GM18873 (cell line): ENCODE measurements around the gene AMY2B.
"Not testable (repeated sequence)": the region's sequence is repeated elsewhere in the genome, so short reads cannot be mapped to it uniquely, and the experiment has no call there.

Experiments
- ATAC-seq: cut with Tn5 transposase; IDR thresholded peaks from one replicate; pipeline ENCODE4 v1.9.1; 2021; ENCODE audit warnings: mild to moderate bottlenecking, moderate library complexity, moderate number of reproducible peaks; ENCODE audit not compliant: unreplicated experiment, low FRiP score

The AMY2B gene

DNA sequence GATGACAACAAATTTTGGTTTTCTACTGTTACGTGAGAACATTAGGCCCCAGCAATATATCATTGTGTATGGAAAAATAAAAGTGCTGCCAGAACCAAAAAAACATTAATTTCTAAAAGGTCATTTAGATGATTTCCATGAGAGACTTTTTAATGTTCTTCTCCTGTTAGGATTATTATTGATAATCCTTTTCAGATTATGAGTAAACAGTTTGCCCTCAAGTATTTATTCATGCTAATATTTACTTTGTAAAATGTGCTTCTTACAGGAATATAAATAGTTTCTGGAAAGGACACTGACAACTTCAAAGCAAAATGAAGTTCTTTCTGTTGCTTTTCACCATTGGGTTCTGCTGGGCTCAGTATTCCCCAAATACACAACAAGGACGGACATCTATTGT, at the start of gene AMY2B:
Gene AMY2B (plus strand): TSS at position 301 of the 400 bp plus-strand sequence. CDS start 14 bp downstream, at position 315.
- ATAC-seq: not testable (repeated sequence)

GRCh38 chr1:103523346-103523745, 48.0 kb upstream of the AMY2B start:
- ATAC-seq: no peak

DNA sequence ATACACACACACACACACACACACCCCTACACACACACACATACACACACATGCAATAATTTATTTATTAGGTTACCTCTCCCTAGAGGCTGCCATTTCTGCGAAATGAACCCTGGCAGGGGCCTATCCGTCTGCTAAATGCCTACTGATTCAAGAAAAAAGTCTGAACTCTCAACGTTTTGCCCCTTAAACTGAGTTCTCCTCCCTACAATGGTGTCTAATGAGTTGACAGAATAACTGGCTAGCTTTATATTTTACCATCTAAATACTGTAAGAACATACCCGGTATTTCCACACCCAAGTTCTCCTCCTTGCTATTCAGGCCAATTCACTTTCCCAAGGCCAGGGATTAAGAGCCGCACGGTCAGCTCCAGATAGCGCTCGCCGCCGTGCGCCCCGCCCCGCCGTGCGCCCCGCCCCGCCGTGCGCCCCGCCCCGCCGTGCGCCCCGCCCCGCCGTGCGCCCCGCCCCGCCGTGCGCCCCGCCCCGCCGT, 46.2 kb upstream of the AMY2B start:
- ATAC-seq: peak; percentile 38

- ATAC-seq: peak; percentile 79
Measured at GRCh38 chr1:103525607-103526507, 45.5 kb upstream of the AMY2B start, which contains the start of gene RNPC3. Gene RNPC3 (plus strand): TSS chr1:103525699. CDS start chr1:103526071, 372 bp downstream.

DNA sequence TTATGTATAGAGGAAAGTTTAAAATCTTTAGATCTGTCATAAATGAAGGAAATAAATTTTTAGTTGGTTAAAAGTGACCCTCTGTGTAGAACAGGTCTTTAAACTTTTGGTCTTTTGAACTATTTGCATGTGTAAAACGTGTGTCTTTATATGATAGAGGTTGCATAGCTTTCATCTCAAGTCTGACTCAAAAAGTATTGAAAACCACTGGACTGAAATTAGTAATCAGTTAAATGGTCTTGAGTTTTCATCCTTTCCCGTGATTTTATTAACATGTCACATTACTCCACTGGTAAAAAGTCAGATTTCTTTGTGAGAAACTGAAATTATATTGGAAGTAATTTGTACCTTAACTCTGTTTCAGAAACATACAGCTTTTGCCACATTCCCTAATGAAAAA, 44.1 kb upstream of the AMY2B start:
- no peak for ATAC-seq

- ATAC-seq: no peak
Measured at GRCh38 chr1:103529746-103530145, 41.6 kb upstream of the AMY2B start.

DNA sequence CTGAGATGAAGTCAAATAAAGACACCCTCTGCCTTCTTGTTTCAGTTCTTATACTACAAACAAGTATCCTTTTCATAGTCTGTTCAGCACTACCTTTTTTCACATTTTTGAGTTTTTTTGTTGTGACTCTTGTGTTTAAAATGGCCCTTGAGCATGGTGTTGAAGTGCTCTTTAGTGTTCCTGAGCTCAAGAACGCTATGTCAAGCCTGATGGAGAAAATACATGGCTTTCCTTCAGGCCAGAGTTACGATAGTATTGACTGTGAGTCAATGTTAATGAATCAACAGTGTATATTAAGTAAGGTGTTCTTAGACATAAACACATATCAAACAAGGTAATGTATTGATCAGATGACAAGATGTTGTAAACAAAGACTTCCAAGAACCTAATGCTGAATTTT, 33.2 kb upstream of the AMY2B start:
- ATAC-seq: no peak

GRCh38 chr1:103541431-103541830, 30.0 kb upstream of the AMY2B start:
- no peak for ATAC-seq

- no peak for ATAC-seq
Measured at GRCh38 chr1:103546496-103546895, 24.9 kb upstream of the AMY2B start.

GRCh38 chr1:103547840-103548239, 23.5 kb upstream of the AMY2B start:
- ATAC-seq: no peak

DNA sequence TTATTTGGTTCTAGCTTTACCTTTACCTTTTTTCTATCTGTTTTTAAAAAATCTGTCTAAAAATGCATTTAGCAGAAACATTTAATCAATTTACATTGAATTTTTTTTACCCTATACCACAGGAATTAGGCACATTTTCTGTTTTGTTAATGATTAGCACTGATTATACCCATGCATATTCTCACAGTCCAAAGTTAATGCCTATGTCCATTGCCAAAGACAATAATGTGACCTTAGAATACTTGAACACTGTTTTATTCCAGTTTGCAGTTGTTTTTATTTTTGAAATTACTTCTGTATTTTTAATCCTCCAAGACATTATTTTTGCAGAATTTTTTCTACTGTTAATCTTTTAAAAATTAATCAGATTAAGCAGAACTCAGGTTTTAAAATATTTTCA, 11.0 kb upstream of the AMY2B start:
- no peak for ATAC-seq

- not testable (repeated sequence) for ATAC-seq
Measured at GRCh38 chr1:103561124-103561523, 10.3 kb upstream of the AMY2B start.

- ATAC-seq: peak; percentile 73
Measured at GRCh38 chr1:103561643-103562395, 9.6 kb upstream of the AMY2B start.

GRCh38 chr1:103563056-103563455, 8.3 kb upstream of the AMY2B start:
- no peak for ATAC-seq

GRCh38 chr1:103569493-103569892, 1.9 kb upstream of the AMY2B start:
- ATAC-seq: no peak

DNA sequence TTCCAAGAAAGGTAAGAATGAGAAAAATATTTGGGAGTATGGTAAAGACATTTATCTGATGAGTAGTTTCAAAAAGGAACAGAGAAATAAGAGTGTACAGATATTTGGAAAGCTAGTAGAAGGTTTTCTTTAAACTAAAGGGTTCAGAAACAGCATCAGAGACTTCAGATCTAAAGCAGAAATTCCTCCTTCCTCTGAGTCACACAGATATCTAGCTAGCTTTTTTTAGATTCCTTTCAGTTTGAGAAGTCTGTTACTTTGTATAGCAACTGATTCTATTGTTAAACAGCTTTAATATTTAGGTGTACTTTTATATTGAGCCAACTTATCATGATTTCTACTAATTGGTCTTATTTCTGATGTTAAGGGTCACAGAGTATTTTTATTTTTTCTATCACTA, 4.7 kb downstream of the AMY2B start:
- no peak for ATAC-seq

DNA sequence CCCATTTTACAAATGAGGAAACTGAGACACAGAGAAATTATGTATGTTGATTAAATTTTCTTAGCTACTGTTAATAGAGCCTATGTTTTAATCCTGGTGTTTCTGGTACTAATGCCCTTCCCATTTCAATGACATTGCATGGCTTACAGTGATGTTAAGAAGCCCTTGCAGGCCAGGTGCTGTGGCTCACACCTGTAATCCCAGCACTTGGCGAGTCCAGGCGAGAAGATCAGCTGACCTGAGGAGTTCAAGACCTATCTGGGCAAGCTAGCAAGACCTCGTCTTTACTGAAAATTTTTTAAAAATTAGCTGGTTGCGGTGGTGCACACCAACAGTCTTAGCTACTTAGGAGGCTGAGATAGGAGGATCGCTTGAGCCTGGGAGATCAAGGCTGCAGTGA, 5.4 kb downstream of the AMY2B start:
- ATAC-seq: not testable (repeated sequence)

DNA sequence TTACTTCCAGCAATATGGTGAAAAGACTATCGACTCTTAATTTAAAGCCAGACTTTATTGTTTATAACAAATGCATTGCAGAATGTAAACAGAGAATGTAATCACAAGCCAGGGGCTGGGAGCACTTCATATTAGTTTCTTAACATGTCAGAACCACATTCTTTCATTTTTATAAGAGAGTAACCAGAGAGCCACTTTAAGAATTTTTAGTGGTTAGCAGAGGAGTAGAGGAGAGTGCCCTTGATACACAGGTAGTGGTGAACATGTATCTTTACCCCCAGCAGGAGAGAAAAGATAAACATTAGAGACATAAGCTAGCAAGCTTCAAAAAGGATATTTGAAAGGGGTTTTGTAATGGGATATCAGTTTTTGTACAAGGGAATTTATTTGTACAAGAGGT, 11.1 kb downstream of the AMY2B start:
- no peak for ATAC-seq

GRCh38 chr1:103583887-103584286, 12.5 kb downstream of the AMY2B start:
- ATAC-seq: no peak

GRCh38 chr1:103584537-103584936, 13.1 kb downstream of the AMY2B start:
- no peak for ATAC-seq

- ATAC-seq: not testable (repeated sequence)
Measured at GRCh38 chr1:103602740-103603139, 31.4 kb downstream of the AMY2B start.
